Skin of body (tissue), 2 donors: ENCODE measurements around the gene BDKRB2. TPM values are rescaled to one million over a fixed set of nuclear protein-coding genes. Genes with fewer than 3 reads are reported as not detected.

ENCODE experiments used
- DNase-seq: peaks from one replicate; lab custom pipeline; 2025; lab: John Stamatoyannopoulos, UW
- total RNA-seq: library from RNA; depleted of rRNA; stranded (reverse); fragments of >200 nt; gene quantifications from one replicate; pipeline ENCODE4 v1.2.3, GENCODE V29; 2014

The BDKRB2 gene
- total RNA-seq, 1 donor from 2014 or later: 2.7 TPM

DNA sequence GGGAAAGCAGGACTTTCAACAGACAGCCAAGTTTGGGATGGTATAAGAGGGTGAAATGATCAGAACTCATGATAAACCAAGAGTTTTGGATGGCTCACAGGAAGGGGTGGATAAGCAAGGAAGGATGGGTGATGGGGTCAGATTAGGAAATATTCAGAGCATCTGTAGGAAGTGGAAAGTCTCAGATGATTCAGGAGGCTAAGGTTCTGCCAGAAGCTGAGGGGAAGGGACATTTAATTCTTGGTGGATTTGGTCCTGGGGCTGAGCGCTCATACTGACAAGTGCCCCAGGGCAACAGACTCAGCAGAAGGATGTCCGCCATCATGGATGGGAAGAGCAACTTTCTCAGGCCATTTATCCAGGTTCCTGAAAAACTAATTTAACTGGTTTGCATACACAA is 28.4 kb upstream of the BDKRB2 start:
- DNase-seq: no peak

GRCh38 chr14:96176811-96177211 is 27.8 kb upstream of the BDKRB2 start:
- peak; percentile 58 for DNase-seq

- no peak for DNase-seq
Measured at GRCh38 chr14:96177766-96178375, 26.8 kb upstream of the BDKRB2 start.

GRCh38 chr14:96178461-96179321 is 25.9 kb upstream of the BDKRB2 start:
- DNase-seq: no peak

DNA sequence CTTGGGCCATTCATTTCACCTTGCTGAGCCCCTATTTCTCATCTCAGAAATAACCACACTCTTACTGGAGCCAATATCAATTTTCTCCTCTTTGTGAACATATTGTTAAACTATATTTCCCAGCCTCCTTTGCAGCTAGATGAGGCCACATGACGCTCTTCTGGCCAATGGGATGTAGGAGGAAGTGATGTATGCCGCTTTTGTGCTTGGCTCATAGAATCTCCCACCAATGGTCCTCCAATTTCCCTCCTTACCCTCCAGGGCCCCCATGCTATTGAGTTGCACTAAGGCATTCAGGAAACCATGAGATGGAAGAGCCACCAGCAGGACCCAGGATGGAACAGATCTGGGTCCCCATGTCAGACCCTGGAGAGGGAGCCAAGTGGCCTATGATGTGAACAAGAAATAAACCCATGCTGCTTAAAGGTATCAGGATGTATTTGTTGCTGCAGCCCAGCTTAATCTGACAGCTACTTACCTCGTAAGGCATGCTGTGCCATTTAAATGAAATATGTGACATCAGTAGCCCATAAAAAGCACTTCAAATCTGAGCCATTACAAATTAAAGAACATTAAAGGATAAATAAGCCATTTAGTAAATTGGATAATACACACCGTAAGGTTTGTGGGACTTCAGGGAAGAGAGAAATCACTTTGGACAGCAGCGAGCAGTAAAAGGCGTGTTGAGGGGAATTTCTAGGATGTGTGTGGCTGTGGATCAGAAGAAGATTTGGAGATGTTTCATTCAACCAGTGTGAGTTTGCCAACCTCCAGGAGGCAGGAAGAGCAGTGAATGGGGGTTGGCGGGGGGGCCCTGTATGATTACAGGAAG is 24.4 kb upstream of the BDKRB2 start:
- DNase-seq: no peak

GRCh38 chr14:96181186-96182056 is 23.2 kb upstream of the BDKRB2 start:
- DNase-seq: no peak

DNA sequence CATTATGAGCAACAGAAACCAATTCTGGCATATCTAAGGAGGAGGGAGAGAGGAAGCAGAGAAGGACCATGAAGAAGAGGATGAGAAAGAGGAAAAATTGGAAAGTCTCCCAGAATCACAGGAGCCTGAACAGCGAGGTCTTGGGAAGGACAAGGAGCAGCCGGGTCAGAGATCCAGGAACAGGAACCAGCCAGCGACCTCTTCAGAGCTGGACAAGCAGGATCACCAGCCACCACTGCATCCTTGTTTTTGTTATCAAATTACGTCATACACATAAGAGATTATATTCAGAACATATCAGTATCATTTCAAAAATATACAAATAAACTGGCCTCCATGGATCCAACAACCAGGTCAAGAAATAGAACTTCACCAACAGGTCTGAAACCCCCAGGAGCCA is 22.1 kb upstream of the BDKRB2 start:
- no peak for DNase-seq

GRCh38 chr14:96184737-96185136 is 19.9 kb upstream of the BDKRB2 start:
- peak; percentile 26 for DNase-seq

GRCh38 chr14:96187216-96188031 is 17.2 kb upstream of the BDKRB2 start:
- DNase-seq: no peak

DNA sequence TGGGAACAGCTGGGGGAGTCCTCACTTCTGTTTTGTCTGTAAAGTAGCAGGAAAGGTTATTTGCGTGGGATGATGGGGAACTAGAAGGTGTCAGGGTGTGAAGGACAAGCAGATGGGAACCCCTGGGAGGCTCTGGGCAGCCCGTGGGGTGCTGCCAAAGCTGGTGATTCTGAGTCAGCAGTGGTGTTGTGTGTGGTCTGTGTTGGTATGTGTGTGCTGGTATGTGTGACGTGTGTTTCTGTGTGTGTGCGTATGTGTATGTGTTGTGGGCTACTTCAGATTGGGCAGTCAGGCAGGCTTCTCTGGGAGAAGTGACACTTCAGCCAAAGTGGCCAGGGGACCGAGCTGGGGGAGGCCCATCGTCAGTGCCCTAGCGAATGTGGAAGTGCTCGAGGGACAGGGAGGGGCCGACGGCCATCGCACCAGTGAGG is 15.3 kb upstream of the BDKRB2 start:
- DNase-seq: no peak

GRCh38 chr14:96191353-96191752 is 13.3 kb upstream of the BDKRB2 start:
- DNase-seq: peak; percentile 27

DNA sequence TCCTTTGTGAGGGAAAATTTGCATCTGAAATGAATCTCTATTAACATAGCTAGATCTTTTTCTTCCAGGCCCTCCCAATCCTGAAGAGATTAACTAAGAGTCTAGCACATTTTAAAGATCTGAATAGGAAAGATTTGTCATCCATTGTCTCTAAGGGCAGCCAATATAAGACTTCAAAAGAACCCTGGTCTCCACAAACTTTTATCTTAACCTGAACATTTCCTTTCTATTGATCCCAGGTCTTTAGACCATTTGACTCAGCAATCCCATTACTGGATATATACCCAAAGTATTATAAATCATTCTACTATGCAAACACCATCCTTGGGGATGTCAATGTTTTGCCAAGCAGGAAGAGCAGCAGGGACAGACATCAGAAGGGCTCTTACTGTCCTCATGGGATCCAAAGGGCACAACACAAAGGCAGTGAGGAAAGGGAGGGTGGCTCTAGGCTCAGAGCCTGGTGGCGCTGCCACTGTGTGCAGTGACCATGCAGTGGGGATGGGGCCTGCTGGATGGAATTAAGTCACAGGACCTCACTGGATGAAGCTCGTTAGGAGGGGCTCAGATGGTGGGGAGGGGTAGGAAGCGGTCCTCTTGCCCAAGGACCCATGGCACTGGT is 12.7 kb upstream of the BDKRB2 start:
- no peak for DNase-seq

DNA sequence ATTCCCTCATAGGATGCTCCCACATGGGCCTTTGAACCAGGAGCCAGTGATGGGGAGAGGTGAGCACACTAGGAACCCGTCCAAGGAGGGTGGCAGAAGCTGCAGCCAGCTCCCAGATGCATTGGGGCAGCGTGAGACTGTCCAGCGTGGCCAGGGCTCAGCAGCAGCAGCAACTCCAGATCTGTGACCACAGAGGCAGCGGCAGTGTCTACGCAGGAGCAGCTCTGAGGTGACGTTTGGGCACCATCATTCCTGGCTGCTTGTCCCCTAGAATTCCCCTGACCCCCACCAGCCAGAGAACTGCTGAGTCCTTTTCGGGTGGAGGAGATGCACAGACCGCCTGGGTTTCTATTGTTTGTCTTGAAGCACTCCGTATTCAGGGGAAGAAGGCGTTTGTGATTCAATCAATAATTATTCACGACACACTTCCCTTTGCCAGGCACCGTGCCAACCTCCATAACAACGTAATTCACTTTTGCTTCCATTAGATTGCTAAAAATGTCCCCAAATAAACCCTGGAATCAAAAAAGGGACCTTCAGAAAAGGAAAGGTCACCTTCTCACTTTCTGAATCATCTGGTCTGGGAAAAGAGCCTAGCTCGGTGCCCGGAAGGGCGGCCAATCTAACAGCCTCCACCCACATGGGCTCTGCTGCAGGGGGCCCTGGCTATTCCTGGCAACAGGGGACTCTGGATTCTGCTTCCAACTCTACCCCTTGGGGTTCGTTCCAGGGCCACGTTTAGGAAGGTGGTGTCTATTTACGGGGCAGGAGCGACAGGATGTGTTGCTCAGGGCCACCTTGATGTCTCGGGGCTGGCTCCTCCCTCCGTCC is 11.4 kb upstream of the BDKRB2 start:
- DNase-seq: no peak

DNA sequence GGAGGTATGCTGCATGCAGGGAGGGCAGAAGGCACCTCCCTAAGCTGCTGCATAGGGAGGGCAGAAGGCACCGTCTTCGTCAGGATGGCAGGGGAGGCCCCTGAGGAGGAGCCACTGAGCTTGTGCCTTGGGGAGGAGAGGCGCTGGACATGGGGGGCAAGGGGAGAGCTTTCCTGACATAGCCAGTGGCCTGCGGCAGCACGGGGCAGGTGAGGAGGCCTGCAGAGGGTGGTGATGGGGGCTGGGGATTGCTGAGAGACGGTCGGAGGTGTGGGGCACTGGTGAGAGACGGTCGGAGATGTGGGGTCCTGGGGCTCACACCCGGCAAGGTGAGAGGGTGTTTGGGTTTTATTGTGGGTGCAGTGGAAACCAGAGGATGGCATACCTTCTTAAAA is 10.4 kb upstream of the BDKRB2 start:
- DNase-seq: no peak

GRCh38 chr14:96194657-96195431 is 9.8 kb upstream of the BDKRB2 start:
- DNase-seq: no peak

- DNase-seq: no peak
Measured at GRCh38 chr14:96195441-96196081, 9.1 kb upstream of the BDKRB2 start.

- no peak for DNase-seq
Measured at GRCh38 chr14:96197163-96197852, 7.3 kb upstream of the BDKRB2 start.
